Fibroblast of pulmonary artery (primary cell): Measurements from ENCODE around the gene CLTCL1.
"Not testable (repeated sequence)": the region's sequence is repeated elsewhere in the genome, so short reads cannot be mapped to it uniquely, and the experiment has no call there.

Experiments
- DNase-seq: peaks from one replicate; pipeline ENCODE4 v3.0.0-alpha.2; 2010; ENCODE audit warnings: low read depth
- H3K4me3 ChIP-seq: replicated peaks from 2 replicates; pipeline ENCODE4 v1.5.1; 2011; ENCODE audit warnings: low read depth, mild to moderate bottlenecking, control low read depth, low read length, moderate library complexity
- CTCF ChIP-seq: IDR thresholded peaks from 2 replicates; pipeline ENCODE4 v1.5.1; 2011; ENCODE audit warnings: mild to moderate bottlenecking, control low read depth, low read length, inconsistent platforms; ENCODE audit errors: missing control alignments

Gene CLTCL1

GRCh38 chr22:19289475-19290161, 1.9 kb downstream of the CLTCL1 start:
- TF ChIP-seq CTCF: no peak
- no peak overlapping the region for H3K4me3 ChIP-seq
- peak; percentile 57 for DNase-seq

GRCh38 chr22:19287889-19288288, 3.6 kb downstream of the CLTCL1 start:
- no peak overlapping the region for H3K4me3 ChIP-seq
- peak; percentile 90 for DNase-seq
- no peak for TF ChIP-seq CTCF

DNA sequence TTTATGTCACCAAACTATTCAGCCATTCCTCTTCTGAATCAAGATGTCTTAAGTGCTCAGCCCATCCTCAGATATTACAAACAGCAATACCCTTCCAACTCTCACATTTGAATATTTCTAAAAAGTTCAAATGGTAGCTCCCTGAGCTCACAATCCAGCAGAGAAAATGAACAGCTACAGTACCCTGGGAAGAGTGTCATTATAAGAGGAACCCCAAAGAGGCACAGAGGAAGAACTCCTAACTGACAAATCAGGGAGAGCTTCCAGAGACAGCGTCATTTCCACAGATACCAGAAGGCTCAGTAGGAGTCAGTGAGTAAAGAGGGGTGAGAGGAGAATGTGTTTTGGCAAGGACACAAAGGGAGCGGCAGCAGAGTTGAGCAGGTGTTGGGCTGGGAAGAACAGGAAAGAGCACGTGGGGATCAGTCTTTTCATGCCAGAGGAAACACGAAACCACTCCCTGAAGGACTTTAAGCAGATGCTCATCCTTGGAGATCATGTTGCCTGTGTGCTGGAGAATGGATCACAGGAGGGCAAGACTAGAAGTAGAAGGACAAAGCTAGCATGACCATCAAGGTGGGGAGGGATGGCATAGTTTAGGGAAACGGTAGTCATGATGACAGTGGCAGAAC, 4.3 kb downstream of the CLTCL1 start:
- TF ChIP-seq CTCF: no peak
- no peak overlapping the region for H3K4me3 ChIP-seq
- no peak for DNase-seq

GRCh38 chr22:19285831-19286230, 5.7 kb downstream of the CLTCL1 start:
- TF ChIP-seq CTCF: no peak
- H3K4me3 ChIP-seq: no peak overlapping the region
- DNase-seq: no peak

- DNase-seq, H3K4me3 ChIP-seq: not testable (repeated sequence)
Observed at GRCh38 chr22:19279143-19279542, 12.4 kb downstream of the CLTCL1 start.

GRCh38 chr22:19277785-19278184, 13.7 kb downstream of the CLTCL1 start:
- no peak overlapping the region for H3K4me3 ChIP-seq
- no peak for DNase-seq
- TF ChIP-seq CTCF: no peak

GRCh38 chr22:19275919-19276600, 15.5 kb downstream of the CLTCL1 start:
- no peak for TF ChIP-seq CTCF
- no peak for DNase-seq
- no peak overlapping the region for H3K4me3 ChIP-seq
